Epidermal melanocyte (primary cell): ENCODE results near the gene PRKCD.

Source experiments
- DNase-seq: peaks from one replicate; pipeline ENCODE4 v3.0.0; 2011; ENCODE audit warnings: low spot score; ENCODE audit not compliant: insufficient read length

The PRKCD gene

DNA sequence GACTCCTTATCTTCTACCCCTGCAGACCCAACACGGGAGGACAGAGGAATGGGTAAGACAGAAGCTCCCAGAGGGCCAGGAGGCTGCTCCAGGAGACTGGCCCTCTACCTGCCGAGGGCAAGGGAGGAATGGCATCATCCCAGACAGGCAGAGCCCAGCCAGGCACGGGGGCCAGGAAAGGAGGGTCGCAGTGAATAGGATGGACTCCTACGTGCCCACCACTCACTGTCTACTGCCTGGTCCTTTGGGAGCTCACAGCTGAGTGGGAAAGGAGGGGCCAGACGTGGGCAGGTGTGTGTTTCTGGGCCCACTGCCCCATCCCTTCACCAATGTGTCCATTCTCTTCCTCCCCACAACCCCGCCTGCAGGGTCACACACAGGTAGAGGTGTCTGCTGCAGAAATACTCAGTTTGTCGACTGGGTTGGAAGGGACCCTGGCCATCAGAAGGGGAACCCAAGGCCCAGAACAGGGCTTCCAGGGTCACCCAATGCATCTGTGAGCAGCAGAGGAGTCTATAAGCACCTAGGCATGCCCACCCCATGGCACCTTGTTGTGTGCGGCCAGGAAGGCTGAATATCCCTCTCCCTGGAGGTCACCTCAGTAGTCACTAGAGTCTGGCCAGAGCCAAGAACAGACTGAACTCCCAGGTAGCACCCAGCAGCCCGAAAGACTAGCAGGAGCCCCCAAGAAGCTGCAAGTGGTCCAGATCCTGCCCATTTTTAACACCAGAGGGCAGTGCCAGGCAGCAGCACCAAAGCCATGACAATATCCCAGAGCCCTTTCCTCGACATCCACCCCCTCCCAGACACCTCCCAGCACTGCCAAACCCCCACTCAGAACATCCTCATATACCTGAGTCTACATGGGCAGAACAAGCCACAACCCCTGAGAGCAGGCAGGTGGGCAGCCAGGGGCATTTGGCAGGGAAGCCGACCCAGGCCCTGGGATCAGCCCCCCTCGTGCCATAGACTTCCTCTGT lies 70.8 kb downstream of the PRKCD start:
- no peak for DNase-seq

DNA sequence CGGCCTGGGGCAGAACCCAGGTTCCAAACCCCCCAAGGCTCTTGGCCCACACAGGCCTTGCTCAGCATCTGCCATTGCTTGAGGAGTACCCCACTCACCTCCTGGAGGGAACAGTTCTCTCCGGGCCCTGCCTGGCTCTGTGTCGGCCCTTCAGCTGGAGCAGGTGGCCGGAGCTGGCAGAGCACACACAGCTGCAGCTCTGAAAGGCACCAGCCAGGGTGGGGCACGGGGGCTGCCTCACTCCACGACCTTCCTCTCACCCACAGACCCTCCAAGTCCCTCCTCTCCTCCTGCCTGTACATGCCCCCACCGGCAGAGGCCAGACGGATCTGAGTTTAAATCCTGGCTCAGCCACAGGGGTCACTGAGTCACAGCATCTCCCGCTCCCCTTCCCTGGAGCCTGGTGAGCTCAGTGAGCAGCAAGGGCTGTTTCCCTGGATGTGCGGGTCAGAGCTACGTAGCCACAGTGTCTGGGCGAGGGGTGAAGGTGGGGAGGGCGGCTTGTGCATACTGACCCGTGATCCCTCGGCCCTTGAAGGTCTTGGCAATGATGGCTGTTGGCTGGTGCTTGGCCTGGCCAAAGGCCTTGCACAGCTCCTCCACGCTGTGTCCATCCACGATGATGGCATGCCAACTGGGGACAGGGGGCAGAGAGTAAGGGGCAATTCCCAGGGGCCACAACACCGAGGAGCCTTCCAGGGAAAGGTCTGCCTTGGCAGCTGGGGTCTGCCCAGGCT lies 71.8 kb downstream of the PRKCD start:
- DNase-seq: no peak

DNA sequence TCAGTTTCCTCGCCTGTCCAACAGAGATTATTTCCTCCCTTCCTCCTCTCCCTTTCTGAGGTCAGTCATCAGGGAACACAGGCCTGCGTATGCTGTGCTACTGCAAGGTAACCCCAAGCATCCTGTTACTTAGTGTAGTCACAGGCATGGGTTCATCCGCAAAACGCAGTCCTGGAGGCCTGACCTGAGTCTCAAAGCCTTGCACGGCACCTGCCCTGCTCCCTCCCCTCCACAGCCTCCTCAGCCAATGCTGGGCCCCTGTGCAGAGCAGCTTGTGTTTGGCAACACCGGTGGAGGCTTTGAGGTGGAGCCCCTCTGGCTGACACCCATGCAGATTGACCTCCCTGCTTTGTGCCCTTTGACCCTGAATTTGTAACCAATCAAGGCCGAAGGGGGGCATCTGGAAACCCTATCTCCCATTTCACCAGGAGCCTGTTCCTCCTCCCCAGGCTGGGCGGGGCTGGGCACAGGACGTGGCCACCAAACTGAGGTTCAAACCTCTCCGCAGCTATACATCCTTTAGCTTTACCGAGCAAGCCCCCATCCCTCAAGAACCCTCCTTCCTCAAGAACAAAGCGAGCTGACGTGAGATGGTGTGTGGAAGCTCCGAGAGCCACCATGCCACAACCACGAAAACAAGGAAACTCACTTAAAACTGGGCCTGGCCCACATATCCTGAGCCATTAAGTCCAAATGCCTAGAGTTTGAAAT lies 73.3 kb downstream of the PRKCD start:
- DNase-seq: no peak

DNA sequence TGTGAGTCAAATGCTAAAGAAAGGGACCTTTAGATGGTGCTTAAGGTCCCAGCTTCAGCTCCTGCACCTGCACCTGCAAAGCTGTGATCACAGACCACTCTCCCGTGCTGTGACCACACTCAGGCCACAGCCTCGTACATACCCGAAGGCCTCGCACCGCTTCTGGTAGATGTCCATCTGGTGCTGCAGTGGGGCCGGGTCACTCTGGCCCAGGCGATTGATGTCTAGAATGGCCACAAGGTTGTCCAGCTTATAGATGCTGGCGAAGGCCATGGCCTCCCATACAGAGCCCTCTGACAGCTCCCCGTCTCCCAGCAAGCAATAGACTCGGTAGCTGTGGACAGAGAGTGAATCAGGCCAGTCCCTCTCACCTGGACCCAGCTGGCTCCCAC lies 73.8 kb downstream of the PRKCD start:
- DNase-seq: no peak

DNA sequence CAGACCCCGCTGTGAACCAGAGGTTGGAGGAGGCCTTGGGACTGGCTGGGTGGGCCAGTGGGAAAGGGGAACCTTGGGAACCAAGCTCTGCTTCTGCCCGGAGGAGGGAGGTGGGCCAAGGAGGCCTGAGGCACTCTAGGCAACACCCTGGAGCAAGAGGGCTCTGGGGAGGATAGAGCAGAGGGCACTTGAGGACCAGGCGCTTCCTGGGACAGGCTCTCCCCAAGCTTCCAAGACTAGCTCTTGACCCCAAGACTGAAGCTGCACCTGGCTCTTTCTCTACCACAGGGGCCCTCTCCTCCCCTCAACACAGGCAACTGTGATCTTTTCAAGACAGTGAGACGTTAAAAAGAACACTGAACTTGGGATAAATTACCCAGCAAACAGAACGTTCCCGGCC lies 74.5 kb downstream of the PRKCD start:
- DNase-seq: no peak

DNA sequence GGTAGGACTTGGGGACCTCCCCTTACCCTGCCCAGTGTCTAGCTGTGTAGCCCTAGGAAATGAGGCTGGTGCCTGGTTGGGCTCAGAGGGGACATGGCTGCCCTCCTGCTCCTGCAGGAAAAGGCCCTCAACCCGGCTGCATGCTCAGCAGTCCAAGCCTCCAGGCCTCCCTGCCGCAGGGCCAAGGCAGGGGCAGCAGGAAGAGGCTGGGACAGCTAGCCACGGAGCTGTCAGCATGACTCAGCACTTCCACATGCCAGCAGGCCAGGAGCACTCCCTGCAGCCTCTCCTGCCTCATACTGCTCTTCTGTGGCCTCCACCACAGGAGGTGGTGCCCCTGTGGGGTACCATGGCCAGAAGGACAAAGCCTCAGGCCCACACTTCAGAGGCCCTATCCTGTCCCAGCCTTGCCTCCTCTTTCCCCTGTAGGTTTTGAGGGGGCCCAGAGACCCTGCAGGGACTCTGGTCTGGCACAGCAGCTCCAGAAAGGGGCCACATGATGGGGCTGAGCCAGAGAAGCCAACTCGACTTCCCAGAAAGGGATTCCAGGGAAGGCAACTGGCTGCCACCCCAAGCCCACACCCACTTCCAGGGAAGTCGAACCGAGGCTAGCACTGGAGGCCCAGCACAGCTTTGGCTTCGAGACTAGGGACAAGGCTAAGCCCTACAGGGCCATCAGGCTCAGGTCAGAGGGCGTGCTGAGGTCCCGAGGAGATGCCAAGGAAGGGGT lies 75.3 kb downstream of the PRKCD start:
- peak; percentile 80 for DNase-seq

DNA sequence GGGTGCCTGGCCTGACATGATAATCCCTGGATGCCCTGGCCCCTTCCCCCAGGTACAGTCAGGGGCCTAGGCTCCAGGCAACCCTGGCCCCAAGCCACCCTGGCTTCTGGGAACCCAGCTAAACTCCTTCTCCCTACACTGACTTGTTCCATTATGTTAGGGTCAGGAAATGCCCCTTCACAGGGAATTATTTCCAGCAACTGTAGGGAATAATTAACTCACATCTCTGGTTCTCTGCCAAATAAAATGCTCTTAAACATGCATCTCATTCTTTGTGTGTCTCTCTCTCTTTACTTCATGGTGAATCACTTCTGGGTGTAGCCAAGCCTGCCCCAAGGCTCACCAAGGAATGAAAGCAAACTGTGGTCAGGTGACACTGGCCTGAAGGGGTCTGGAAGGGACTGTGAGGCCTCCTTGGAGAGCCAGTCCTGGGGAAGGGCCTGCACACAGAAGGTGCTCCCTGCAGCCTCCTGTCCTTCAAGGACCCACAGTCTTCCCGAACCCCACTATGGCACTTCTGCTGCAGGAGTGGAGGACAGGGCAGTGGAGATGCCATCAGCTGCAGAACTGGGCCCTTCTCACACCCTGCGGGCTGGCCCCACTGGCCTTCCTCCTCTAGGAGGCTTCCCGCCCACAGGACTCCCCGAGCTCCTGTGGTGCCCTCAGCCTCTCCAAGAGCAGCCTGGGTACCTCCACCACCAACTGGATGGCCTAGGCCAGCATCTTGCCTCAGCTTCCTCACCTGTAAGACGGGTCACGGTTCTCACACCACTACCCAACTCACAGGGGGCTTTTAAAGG lies 77.2 kb downstream of the PRKCD start:
- peak; percentile 85 for DNase-seq

GRCh38 chr3:53238886-53239285 lies 77.9 kb downstream of the PRKCD start:
- no peak for DNase-seq

GRCh38 chr3:53239800-53240199 lies 78.8 kb downstream of the PRKCD start:
- DNase-seq: no peak

DNA sequence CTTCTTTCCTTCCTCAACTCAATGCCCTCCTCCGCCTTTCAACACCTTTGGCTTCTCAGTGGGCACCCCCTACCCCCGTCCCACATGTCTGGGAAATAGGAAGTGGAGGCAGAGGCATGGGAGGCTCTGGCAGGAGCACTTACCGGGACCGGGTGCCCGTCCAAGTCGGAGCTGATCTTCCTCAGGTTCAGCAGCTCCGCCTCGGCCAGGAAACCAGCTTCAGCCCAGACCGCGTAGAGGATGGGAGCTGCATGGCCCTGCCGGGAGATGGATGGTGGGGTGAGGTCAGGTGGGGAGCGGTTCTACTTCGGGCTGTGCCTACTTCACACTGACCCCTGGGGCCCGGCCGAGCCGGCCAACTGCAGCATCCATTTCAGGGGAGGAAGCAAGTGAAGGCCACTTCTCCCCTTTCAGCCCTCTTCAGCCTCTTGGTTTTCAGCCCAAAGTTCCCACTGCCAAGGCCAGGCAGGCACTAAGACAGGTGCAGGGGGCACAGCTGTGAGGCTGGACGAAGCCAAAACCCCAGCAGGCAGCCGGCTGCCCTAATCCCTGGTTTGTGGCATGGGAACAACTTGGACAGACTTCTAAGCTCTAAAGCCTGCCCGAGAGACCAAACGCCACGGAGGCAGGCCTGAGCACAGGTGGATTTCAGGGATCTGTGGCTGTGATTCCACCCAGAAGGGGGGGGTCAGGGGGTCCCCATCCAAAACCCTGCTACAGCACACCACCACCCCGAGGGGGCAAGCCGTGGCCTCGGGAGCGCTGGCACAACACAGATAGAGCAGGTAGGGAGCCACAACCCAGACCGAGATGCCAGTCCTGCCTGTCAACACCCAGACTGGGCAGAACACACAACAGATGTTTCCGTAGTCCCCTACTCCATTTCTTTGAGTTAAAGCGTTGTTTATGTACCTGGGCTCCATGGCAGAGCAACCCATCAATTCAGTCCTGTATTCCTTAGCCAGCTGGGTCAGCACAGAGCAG lies 80.3 kb downstream of the PRKCD start:
- DNase-seq: no peak

GRCh38 chr3:53242155-53242554 lies 81.1 kb downstream of the PRKCD start:
- no peak for DNase-seq
